GM19467 (cell line): ENCODE measurements around the gene ORC4.

ENCODE experiments used
- ATAC-seq: cut with Tn5 transposase; IDR thresholded peaks from one replicate; pipeline ENCODE4 v1.9.1; 2021; ENCODE audit warnings: mild to moderate bottlenecking, moderate library complexity; ENCODE audit not compliant: unreplicated experiment

Gene ORC4

DNA sequence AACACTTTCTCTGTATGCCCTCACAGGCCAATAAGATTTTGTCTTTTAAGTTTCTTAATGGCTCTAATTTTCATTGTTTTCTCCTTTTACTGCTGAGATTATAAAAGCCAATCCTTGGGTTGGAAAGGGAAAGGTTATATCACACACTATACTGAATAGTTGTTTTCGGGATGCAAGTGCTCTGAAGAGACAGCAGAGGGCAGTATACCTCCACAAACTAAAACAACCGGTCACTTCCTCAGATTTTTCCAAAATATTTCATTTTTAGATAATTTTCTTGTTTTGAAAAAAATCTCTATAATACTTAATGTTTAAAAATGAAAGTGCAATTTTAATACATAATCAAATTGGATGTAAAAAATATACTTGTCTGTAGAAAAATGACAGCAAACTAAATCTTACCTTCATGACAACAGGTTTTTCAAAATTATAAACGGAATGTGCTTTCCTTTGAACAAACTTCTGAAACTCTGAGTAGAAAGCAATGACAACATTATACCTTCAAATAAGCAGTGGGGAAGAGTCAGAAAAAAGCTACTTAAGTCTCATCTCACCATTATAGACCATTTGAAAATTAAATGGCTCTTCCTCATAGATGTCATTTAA is 82.7 kb downstream of the ORC4 start:
- peak; percentile 65 for ATAC-seq

GRCh38 chr2:147934881-147935620 is 85.5 kb downstream of the ORC4 start:
- no peak for ATAC-seq

DNA sequence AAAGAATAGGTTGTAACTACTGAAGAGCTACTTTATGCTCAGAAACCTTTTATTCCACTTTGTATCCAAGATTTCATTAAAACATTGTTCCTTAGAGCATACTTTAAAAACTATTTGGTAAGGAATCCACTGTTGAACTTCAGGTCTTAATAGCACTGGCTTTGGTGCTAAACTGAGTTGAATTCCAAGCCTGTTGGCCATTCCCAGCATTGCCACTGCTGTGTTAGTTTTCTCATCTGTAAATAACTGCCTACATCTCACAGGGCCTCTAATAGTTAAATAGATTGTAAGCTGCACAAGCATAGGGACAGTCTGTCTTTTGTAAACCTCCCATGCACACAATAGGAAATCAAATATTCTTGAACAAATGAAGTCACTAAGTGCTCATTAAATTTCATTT is 86.6 kb downstream of the ORC4 start:
- no peak for ATAC-seq

DNA sequence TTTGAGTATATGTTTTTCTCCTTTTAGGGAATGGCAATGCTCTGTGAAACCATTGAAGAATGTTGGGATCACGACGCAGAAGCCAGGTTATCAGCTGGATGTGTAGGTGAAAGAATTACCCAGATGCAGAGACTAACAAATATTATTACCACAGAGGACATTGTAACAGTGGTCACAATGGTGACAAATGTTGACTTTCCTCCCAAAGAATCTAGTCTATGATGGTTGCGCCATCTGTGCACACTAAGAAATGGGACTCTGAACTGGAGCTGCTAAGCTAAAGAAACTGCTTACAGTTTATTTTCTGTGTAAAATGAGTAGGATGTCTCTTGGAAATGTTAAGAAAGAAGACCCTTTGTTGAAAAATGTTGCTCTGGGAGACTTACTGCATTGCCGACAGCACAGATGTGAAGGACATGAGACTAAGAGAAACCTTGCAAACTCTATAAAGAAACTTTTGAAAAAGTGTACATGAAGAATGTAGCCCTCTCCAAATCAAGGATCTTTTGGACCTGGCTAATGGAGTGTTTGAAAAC is 93.4 kb downstream of the ORC4 start:
- no peak for ATAC-seq

DNA sequence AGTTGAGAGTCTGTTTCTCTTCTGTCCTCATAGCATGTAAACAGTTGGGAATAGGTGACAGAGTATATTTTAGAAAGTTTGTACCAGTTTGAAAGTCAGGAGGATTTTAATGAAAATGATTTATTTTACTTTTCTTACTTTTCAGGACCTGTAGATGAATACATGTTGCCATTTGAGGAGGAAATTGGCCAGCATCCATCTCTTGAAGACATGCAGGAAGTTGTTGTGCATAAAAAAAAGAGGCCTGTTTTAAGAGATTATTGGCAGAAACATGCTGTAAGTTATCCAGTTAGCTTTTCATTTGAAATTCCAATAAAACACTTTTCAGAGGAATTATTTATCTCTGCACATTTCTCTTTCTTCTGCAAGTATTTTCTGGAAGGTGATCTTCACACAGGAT is 94.7 kb downstream of the ORC4 start:
- no peak for ATAC-seq

DNA sequence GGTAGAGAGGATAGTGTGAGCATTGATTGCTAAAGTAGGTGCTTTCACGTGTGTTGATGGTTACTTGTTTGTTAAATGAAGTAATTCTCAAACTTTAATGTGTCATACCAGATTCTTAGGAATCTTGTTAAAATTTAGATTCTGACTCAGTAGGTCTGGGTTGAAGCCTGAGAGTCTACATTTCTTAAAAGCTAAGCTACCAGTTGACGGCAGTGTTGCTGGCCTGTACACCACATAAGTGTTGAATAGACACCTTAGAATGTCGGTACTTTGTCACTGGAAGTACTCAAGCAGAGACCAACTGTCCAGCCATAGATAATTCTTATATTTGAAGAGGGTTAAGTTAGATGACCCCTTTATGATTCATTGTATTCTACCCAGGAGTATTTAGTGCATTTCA is 95.9 kb downstream of the ORC4 start:
- ATAC-seq: no peak

DNA sequence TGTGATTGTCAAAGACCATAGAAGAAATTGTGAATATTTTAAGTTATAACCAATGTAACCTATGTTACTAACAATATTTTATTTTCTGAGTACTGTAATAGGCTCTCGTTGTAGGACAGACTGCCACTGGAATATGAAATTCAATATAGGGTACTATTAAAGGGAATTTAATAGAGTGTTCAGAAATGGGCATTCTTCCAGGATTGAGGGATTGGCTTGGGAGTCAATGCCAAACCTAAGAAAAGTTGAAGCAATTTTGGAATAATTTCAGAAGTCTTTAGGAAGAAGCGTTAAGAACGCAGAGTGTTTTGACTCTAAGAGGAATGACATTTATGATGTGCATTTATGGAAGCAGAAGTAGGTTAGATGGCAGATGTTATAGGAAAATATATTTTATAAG is 96.7 kb downstream of the ORC4 start:
- no peak for ATAC-seq

DNA sequence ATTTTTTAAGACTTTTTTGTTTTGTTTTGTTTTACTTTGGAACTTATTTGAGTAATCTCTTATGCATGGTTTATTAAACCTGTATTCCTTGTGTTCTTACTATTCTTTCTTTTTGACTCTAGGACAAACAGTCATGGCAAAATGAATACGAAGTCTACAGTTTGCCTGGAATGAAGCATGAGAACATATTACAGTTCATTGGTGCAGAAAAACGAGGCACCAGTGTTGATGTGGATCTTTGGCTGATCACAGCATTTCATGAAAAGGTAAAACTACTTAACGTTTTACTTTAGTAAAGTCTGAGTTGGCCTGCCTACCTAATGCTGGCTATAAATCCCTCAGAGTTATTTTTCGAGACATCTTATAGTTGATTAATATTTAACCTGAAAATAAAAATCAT is 103.4 kb downstream of the ORC4 start:
- ATAC-seq: no peak

- no peak for ATAC-seq
Observed at GRCh38 chr2:147916723-147917122, 103.8 kb downstream of the ORC4 start.

DNA sequence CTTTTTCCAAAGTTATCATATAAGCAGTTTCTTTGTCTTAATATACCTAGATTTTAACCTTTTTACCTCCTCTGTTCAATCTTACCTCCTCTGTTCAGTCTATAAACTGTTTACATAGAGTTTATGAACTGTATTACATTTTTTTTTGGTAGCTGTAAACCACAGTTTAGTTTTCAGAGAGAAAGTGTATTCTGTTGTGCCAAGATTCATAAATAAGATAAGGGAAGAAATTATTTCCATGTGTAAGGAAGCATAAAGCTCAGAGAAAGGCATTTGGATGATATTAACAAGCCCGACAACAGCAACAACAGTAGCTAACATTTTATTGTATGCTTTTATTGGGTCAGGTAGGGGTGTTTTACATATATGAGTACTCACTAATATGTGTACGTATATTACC is 104.5 kb downstream of the ORC4 start:
- no peak for ATAC-seq

DNA sequence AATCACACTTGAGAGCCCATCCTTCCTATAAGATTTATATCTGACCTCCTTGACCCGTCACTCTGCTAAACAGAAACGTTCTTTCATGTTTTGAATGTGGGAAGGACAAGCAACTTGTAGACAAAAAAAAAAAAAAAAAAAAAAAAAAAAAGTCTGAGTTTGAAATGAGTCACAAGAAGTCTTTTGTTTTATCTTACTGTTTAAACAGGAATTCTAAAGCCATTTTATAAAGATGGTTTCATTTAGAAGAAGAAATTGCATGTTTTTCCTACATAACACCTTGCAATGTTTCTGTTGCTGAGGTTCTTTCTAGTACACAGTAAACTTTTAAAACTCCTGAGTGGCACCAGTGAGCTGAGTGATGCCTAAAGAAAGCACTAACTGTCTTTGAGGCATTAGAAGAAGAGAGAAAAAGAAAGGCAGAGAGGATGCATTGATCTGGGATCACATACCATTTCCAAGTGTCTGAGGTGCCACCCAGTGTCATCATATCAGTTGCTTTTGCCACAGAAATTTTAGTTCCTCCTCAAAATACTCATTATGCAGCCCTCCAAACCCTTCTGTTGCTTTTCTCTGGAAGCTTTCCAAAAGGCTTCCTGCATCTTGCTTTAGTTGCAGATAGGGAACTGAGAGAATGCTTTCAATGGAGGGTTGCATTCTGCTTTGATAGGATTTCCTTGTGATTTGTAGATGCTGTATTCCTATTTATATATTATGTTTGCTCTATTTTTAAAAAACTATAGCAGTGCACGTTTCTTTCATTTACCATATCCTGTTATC is 106.6 kb downstream of the ORC4 start:
- ATAC-seq: no peak

- ATAC-seq: no peak
Observed at GRCh38 chr2:147910990-147911473, 109.5 kb downstream of the ORC4 start.

- no peak for ATAC-seq
Observed at GRCh38 chr2:147909178-147909577, 111.4 kb downstream of the ORC4 start.

GRCh38 chr2:147904051-147904450 is 116.5 kb downstream of the ORC4 start:
- ATAC-seq: no peak

DNA sequence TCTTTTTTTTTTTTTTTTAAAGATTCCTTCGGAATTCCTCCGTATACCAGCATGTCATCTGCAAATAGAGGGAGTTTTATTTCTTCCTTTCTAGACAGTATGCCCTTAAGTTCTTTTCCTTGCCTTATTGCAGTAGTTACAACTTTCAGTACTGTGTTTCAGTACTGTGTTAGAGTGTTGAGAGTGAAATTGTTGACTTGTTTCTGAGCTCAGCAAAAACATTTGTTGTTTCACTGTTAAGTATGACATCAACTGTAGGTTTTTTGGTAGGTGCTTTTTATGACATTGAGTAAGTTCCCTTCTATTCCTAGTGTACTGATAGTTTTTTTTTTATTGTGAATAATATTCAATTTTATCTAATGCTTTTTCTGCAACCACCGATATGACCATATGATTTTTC is 131.9 kb downstream of the ORC4 start:
- no peak for ATAC-seq

DNA sequence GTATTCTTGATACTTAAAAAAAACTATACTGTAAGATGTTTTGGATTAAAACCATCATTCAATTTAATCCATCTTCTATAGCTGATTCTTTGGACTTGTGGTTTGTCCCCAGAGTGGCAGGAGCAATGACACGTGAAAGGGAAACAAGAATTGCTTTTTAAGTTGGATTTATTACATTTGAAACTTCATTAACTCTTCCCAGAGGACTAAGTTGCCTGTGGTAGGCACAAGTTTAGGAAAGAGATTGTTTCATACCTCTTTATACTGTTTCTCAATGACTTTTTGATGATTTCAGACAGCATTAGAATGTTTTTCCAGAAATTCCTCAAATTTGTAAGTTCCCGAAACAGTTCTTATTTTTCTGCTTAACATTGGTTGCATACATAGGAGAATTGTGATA is 134.4 kb downstream of the ORC4 start:
- no peak for ATAC-seq

- no peak for ATAC-seq
Observed at GRCh38 chr2:147884830-147885229, 135.7 kb downstream of the ORC4 start.

GRCh38 chr2:147882631-147883030 is 137.9 kb downstream of the ORC4 start:
- ATAC-seq: no peak
